CD4-positive, alpha-beta T cell treated with Interleukin-17A for 4 hours (primary cell): ENCODE data around the gene S100A3.

ENCODE experiments used
- DNase-seq: peaks from one replicate; pipeline ENCODE4 v3.0.0-alpha.2; 2020; ENCODE audit warnings: mixed read lengths

S100A3 gene

GRCh38 chr1:153507926-153508583 lies 41.0 kb downstream of the S100A3 start:
- no peak for DNase-seq

DNA sequence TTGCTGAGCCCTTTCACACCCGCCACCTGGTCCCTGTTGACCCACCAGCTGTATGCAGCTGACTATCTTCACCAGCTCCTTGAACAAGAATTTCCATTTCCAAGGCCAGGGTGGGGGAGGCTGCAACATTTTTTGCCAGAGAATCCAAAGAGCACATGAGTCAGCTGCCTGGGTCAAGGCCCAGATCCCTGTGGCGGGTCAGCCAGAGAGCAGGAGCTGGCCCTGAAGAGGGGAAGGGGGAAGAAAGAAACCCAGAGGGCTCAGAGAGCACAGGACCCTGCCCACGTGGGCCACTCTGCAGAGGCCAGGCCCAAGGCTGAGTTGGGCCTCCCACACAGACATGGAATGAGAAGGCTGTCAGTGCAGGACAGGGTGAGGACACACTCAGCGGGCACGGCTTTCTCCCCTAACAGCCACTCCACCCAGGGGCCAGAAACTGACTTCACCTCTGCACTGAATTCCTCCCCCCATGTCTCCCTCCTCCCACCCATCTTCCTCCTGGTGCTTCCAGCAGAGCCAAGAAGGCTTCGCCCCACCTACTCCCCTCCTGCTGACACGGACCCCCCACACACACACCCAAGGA lies 42.1 kb downstream of the S100A3 start:
- DNase-seq, result no peak

GRCh38 chr1:153506386-153506785 lies 42.7 kb downstream of the S100A3 start:
- DNase-seq, result no peak

GRCh38 chr1:153505576-153505975 lies 43.5 kb downstream of the S100A3 start:
- DNase-seq, result no peak

- no peak for DNase-seq
These were observed 45.3 kb downstream of the S100A3 start for GRCh38 chr1:153503766-153504165.

DNA sequence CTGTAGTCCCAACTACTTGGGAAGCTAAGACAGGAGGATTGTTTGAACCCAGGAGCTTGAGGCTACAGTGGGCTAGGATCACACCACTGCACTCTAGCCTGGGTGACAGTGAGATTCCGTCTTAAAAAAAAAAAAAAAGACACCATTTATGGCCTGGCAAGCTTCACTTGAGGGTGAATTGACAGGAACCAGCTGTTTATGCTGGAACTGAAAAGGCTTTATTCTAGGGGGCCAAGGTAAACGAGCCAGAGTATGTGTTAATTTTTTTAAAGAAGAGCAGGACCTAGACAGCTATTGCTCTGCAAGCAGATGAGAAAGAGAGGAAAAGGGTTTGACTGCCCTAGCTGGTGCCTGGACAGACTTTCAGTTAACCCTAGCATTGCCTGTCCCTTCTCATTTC lies 50.3 kb downstream of the S100A3 start:
- DNase-seq, result no peak
